GM19238 (cell line): ENCODE measurements around the gene CD99L2.

Source experiments
- DNase-seq: peaks from one replicate; pipeline ENCODE4 v3.0.0; 2011; ENCODE audit warnings: low spot score; ENCODE audit not compliant: insufficient read length

The CD99L2 gene

DNA sequence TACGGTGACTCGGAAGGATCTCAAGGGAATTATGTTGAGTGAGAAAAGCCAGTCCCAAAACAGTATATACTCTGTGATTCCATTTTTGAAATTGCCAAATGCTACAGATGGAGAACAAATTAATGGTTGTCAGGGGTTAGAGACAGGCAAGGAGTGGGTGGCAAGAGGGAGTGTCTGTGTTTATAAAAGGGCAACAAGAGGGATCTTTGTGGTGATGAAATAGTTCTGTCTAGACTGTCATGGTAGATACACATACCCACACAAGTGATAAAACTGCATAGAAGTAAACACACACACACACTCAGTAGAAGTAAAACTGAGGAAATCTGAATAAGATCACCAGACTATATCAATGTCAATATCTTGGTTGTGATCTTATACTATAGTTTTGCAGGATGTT is 92.7 kb downstream of the CD99L2 start:
- DNase-seq: no peak

DNA sequence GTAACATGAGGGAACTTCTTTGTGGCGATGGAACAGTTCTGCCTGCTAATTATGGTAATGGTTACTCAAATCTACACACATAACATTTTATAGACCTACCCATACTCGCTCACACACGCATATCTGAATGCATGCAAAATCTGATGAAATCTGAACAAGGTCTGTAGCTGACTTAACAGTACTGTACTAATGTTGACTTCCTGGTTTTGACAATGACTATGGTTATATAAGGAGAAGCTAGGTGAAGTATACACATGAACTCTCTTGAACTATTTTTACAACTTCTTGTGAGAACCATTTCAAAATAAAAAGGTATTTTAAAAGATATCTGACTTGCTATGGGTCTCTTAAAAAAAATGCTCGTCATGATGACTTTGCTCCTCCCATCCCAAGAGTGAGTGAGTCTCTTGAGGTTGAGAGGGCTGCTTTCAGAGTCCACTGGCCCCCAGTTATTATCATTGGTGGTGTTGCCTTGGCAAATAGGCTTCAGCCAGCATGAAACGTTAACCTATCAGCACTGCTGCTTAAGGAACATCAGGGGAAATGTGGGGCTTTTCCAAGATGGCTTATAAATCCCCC is 105.4 kb downstream of the CD99L2 start:
- no peak for DNase-seq

DNA sequence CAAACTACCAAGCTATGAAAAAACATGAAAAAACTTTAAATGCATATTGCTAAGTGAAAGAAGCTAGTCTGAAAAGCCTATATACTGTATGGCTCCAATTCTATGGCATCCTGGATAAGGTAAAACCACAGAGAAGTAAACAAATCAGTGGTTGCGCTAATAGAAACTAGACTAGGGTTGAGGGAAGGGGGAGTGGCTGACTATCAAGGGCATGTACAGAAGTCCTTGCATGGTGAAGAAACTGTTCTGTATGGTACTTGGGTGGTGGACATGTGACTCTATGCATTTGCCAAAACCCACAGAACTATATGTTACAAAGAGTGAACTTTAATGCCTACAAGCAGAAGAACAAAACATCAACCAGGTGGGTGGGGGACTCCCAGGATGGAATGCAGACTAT is 108.4 kb downstream of the CD99L2 start:
- DNase-seq: no peak

DNA sequence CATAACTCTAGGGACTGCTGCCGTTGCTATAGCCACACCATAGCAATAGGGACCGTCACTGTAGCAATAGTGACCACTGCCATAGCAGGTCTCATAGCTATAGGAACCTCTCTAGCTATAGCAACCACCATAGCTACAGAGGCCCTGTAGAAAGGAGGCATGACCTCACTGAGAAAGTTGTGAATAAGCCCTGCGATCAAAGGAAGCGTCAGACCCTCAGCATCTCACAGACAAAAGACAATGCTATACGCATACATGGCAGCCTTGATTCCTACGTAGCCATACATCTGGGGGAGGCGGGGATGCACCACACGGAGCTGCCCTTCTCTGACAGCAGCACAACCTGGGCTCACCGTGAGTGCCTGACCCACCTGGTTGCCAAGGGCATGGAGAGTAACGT is 116.8 kb downstream of the CD99L2 start:
- DNase-seq: no peak

DNA sequence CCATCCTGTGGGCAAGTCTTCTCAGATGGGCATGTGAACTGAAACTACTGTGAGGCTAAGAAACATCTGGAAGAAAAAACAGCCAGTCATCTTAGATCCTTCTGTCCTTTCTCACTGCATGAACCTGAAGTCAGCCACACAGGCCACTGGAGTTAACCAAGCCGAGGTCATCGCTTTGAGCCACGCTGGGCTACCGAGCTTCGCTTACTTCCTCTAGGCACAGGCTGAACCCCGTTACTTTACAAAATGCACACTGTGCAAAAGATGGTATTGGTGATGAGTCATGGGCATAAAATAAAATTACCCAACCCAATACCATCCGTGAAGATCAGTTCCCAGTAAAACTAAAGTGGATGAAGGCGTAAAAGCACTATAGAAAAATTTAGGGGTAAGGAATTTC is 119.1 kb downstream of the CD99L2 start:
- no peak for DNase-seq

DNA sequence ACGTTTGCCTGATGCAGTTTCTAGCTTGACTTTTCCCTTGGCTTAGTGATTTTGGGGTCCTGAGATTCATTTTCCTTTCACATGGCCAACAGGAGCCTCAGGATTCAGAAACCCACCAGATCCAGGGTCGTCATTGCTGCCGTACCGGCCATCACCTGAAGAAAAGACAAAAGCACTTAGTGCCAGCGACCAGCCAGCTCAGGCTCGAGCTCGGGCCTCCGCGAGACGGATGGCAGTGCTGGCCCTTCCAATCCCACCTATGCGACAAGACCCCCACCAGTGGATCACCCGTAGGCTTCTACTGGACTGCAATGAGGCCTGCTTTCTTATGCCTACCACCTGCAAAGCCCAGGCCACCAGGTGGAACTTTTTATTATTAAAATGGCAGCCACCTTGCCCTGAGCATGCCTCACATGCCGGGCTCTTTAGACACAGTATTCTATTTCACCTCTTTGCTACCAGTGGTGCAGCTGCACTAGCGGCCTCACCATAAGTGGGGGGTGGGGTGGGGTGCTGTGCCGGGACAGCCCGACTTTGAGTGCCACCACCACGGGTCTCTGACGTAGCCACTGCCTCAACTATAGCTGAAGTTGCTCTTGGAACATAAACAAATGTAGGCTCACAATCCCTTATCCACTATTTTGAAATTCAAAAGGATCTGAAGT is 121.0 kb downstream of the CD99L2 start:
- no peak for DNase-seq

DNA sequence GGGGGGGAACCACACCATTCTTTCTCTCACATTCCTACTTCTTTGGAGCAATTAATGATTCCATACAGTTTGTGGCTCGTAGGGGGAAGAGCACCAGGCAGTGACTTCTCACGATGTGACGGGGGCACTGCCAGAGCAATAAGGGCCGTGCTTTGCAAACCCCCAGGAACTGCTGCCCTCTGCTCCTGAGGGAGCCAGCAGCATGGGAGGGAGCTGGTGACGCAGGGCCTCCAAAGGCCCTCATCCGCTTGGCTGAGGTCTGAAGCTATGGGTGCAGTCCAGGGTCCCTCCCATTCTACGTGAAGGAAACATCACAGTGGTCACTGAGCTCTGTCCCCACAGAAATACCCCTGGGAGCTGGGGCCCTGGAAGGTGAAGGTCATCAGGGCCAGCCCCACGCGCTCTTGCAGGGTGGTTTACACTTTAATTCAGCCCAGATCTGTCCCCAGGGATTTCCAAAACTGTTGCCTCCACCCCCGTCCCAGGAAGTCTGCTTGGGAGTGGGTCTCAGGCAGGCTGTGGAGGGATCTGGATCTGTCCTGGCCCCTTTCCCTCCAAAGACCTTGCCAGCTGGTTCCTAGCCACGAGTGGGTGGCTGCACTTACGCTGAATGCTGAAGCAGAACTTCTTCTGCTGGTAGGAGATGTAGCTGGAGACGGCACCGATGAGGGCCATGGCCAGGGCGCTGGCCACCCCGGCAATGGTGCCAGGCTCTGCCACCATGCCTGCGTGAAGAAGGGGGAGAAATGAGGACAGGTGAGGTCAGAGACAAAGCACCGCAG is 122.7 kb downstream of the CD99L2 start:
- no peak for DNase-seq

DNA sequence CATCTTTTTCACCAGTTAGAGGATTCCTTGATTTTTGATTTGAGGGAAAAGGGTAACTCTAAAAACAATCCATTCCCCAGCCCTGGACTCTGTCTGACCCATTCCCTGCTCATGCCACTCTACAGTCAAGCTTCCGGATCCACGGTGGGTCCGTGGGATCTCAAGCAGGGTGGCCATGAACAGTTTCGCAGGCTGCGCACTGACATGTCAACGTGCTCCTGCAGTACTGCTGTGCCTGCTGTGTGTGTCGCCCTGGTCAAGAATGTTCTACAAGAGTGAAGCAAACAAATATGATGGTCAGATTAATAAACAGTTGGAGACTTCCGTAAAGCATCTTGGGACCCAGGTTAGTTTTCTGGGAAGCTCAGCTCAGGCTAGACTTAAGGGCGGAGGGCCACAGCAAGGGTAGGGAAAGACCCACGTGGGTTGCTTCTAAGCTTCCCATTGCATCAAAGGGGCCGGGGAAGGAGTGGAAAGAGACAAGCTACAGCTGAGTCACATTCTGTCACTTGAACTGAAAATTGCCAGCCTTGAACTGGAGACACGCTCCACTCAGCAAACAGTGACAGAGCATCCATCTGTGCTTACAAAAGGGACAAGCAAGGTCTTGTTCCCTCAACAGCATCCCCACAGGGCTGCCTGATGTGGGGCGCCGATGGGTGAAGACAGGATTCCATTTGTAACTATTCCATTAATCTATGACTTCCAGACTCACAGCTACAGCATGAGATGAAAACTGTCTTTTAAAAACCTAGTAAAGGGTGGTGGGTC is 123.5 kb downstream of the CD99L2 start:
- DNase-seq: no peak

DNA sequence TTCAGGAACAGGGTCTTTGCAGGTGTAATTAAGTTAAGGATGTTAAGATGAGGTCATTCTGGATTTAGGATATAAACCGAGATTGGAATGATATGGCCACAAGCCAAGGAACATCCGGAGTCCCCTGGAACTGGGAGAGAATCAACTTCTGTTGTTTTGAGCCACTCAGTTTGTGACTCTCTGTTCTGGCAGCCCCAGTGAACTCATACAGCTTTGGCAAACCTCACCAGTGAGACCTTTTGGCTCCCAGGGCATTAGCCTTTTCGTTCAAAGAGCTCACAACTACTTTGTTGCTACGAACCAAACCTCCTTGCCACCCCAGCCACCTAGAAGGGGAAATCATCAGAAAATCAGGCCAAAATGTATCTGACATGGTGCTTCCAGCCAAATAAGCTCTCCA is 124.8 kb downstream of the CD99L2 start:
- DNase-seq: no peak

DNA sequence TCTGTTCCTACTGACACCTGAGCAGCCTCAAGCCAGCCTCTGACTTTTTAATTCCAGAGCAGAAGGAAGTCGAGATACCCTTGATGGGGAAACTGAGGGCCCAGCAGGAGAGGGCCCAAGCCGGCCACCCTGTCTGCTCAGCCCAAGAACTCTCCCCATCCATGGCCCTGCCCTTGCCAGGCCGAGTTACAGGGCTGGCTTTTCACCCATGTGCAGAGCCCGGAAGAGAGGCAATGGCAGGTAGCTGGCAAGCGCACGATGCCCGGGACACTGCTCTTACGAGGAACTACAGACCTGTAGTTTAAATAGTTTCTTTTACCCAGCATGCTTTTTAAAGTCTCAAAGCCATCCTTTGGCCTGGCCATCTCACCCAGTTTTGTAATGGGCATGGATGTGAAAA is 125.4 kb downstream of the CD99L2 start:
- no peak for DNase-seq

DNA sequence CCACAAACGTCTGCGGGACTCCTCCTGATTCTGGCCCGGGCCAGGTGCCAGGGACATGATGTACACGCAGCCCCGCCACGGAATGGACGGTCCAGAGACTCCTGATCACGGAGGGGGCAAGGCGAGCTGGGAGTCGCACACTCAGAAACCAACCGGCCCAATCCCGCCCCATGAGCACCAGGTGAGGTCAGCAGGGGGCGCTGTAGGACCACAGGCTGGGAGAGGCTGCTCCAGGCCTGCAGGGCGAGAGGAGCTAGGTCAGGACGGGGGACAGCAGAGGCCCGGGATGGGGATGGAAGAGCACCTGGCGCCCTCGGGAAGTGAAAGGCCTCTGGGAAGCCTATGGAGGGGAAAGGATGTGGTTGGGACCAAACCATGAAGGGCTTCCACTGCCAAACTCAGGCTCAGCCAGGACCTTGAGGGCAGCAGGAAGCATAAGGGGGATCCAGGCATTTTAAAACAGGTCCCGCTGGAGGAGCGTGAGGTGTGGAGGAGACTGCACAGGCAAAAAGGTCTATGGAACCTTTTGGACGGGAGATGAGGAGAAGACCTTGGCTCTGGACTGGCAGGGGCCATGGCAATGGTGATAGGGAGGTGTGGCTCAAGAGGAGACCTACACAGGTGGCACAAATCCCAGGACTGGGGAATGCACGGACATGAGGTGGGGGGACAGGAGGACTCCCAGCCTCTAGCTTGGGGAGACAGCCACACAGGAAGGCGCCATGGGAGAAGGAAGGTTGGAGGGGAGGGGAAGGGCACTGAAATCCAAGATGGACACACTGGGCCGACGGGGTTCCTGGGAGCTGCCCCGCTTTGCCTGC is 126.1 kb downstream of the CD99L2 start:
- DNase-seq: peak; percentile 71

DNA sequence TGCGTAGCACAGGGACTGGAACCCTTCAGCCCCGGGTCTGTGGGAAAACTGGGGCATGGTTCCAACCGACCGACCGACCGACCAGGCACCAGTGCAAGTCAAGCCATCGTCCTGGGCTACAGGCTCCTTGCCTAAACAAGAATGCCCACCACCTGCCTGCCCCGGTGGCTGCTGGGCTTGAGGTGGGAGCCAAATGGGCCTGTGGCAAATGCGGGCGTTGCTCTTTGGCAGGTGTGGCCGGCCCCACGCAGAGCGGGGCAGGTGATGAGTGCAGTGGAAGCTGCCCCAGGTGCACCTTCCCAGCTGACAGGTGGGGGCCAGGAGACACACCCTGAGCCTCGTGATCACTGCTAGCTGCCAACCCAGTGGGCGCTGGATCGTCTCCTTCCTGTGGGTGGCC is 127.4 kb downstream of the CD99L2 start:
- DNase-seq: no peak

DNA sequence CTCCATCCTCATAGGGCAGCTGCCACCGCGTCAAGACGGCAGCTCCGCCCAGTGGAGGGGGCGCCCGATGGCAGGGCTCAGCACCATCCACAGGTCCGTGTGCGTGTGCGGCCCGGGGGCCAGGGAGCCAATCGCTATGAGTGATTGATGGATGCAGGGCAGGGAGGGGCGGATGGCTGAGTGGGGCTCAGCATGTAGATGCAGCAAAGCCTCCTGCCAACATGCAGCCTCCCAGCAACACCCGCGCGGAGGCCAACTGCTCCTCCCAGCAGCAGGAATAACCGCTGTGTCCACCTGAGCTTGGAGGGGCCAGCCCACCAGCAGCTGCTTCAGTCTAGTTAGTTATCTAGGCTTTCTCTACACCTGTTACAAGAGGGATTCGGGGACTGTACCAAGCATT is 127.8 kb downstream of the CD99L2 start:
- no peak for DNase-seq

DNA sequence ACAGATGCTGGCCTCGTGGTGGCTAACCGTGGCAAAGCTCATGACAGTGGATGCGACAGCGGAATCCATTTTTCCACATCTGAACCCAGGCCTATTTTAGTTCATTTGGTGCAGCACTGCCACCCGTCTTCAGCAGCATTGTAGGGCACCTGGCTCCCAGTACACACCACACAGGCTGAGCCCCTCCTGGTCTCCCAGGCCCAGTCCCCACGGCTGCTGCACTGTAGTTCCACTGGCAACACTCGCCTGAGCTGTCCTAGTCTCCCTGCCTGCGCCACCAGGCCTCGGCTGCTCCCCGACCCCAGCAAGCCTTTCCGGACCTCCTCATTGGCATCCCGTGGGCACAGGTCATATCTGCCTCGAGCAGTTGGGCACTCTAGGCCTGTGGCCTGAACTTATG is 129.1 kb downstream of the CD99L2 start:
- DNase-seq: no peak

DNA sequence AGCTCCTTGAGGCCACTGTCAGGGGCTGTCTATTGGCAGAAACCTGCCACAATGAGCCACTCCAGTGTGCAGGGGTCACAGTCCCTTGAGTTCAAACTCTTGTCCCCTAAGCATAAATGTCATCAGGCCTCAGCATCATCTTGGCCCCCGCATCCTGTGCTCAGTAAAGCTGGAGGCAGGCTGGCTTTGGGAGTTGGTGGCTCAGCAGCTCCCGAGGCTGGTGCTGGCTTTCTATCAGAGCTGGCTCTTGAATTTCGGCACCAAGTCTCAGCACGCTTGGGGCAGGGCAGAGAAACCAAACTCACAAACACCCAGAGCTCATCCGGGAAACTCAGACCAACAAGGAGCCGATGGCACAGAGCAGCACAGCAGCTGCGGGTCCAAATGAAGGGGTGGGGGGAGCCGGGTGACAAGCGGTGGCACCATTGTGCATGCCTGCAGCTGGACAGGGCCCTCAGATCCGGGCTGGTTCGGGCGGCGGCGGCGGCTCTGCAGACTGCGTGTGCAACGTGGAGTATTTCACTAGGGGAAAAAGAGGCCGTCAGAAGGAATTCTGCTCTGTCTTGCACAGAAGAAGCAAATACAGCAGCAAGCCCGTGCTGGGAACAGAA is 129.8 kb downstream of the CD99L2 start:
- no peak for DNase-seq

DNA sequence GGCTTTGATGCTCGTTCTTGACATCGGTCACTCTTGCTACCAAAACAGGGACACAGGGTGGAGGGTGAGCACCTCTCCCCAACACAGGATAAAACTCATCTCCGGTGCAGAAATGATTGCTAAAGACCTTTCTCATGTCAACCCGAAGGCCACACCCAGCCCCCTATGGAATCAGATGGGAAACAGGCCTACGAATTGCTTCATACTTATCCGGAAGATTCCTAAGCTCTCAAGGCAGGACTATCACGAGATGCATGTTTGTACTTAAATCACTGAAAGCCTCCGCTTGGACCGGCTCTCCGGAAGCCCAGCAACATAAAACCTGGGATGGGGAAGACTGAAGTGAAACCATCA is 130.4 kb downstream of the CD99L2 start:
- no peak for DNase-seq

DNA sequence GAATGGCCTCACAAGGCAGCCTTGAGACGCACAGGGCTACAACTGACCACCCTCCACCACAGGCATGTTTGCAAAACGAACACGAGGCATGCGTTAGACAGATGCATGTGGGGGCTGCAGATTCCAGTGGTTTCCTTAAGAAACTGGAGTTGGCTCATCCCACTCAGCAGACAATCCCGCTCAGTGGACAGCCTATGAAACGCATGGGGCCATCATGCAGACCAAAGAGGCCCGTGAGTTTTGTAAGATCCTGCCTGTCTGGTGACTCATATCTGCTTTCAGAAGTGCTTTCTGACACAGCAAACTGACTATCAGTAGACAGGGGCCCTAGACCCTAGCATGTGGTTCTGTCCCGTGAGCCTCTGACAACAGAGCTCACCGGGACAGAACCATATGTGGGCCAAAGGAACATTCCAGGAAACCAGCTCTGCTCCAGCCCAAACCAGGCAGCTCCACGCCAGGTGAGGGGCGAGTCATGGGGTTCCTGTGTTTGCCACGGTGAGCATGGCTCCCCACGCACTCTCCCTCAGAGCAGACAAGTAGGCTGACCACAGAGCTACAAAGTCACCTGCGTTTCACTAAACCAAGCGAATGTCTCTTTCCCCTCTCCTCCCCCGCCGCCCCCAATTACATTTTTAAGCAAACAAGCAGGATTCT is 130.9 kb downstream of the CD99L2 start:
- no peak for DNase-seq

DNA sequence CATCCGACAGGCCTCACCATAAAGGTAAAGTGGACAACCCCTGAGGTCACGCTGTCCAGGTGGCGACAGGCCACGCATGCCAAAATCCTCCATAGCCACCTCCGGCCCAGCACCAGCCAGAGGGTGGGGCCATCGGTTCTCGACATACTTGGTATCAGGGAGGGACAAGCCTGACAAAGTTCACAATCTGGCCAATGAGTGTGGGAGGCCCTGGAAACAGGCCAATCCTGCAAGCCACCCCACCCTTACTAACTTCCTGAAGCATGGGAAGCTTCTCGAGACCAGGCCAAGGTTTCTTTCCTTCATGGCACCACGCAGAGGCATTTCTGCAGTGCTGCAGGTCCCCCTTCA is 131.4 kb downstream of the CD99L2 start:
- DNase-seq: no peak

DNA sequence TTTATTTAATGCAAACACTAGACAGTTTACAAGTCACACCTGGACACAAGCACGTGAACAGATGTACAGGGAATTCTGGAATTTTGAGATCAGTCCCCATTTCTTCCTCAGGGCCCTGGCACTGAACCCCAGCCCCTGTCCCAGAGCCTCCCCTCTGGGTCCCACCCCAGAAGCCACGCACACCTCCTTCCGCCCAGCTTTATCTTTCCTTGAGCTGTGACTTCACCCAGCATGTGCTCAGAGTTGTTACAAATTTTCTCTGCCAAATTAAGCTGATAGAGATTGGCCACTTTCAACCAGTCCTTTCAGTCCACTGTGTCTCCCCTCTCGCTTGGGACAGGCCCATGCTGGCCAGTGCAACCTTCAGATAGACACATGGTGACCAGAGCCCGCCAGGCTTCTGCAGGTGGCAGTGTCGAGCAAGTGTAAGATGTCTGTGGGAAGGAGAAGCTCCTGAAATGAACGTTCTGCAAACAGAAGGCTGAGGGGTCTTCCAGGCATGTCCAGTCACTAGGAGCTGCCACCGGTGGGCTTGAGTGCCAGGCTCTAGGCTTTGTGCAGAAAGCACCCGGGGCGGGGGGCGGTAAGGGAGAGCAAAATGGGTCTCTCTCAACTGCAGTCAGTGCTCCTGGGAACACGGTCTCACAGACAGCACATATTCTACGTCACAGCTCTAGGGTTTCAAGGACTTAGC is 132.0 kb downstream of the CD99L2 start:
- no peak for DNase-seq

DNA sequence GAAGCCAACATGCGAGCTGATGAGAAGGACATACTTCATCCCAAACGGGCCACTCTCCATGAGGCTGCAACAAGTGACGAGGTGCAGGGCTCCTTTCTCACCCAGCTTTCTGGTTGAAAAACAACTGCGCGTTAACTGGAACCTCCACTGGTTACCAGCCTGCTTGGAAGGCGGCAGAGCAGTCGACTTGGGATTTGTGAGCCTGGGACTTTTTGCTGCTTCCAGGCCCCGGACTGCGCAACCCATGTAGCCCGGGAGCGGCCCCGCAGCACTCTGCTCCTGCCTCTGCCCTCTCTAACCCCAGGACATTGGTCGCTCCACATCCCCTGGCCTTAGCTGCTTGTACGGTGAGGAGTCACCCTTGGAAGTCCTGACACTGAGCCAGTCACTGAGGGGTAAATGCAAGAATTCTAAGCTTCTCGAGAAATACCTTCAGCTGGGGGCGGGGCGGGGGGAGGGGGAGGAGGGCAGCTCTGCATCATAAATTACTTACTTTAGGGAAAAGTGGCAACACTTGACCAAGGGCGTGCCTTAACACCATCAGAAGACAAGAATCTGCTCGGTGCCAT is 132.6 kb downstream of the CD99L2 start:
- DNase-seq: no peak
